Activated T-cell treated with anti-CD3 and anti-CD28 coated beads for 24 hours (primary cell): Measurements from ENCODE around the gene DENND1A.
"Not testable (repeated sequence)": the region's sequence is repeated elsewhere in the genome, so short reads cannot be mapped to it uniquely, and the experiment has no call there.

Source experiments
- DNase-seq: peaks from one replicate; pipeline ENCODE4 v3.0.0-alpha.2; 2020; ENCODE audit warnings: low read depth

Gene DENND1A

GRCh38 chr9:123654218-123654993 is 275.5 kb downstream of the DENND1A start:
- DNase-seq: no peak

DNA sequence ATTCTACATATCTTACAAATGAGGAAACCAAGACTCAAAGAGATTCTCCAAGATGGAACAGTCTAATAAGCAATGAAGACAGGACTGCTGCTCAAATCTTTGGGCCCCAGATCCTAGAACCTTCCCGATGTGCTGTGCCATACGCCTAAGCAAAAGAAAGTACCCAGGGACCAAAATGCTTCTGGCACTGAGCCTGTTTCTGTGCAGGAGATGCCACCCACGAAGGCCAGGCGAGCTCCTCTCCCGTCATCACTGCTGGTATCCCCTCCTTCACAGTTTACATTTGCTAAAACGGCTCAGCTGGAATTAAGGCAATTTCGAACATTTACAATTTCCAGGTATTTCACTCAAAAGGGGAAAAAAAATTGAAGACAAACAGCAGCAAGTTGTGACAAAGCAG is 277.5 kb downstream of the DENND1A start:
- no peak for DNase-seq

- DNase-seq: no peak
These were observed 278.1 kb downstream of the DENND1A start for GRCh38 chr9:123651871-123652270.

DNA sequence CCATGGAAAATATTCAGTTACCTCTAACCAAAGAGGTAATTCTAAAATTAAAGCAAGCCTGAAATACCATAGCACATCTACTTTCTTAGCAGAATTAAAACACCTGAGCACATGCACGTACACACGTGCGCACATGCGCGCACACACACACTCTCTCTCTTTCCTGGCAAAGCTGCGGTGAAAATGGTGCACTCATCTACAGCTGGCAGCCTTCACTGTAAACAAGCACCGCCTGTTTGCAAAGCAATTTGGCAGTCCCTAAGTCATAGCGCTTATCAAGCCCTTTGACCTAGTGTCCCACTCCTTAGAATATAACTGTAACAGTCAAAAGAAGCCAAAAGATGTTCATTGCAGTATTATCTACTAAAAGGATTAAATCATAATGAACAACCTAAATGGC is 278.7 kb downstream of the DENND1A start:
- DNase-seq: no peak

- DNase-seq: no peak
These were observed 280.0 kb downstream of the DENND1A start for GRCh38 chr9:123649909-123650308.

GRCh38 chr9:123647145-123647544 is 282.8 kb downstream of the DENND1A start:
- no peak for DNase-seq

- no peak for DNase-seq
These were observed 284.2 kb downstream of the DENND1A start for GRCh38 chr9:123645762-123646161.

- no peak for DNase-seq
These were observed 284.8 kb downstream of the DENND1A start for GRCh38 chr9:123645126-123645525.

GRCh38 chr9:123643518-123643917 is 286.4 kb downstream of the DENND1A start:
- no peak for DNase-seq

GRCh38 chr9:123642291-123643278 is 287.3 kb downstream of the DENND1A start:
- no peak for DNase-seq

DNA sequence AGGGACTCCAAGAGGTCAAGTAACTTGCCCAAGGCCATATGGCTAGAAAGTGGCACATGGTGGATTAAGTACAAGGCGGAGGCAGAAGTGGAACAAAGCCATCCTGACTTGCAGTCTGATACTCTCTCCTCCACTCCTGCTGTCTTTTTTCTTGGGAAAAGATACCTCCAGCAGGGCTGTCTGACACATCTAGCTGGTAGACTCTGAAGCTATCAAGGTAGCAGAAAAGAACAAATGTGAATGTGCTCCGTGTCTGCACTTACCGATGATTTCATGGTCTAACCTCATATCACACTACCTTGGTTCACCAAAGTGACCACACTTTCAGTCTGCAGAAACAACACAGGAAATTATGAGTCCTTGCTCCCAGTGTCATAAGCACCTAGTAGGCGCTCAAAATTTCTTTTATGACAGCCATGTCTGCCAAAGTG is 289.1 kb downstream of the DENND1A start:
- DNase-seq: peak; percentile 3

- DNase-seq: no peak
These were observed 290.2 kb downstream of the DENND1A start for GRCh38 chr9:123639743-123640142.

- DNase-seq: peak; percentile 4
These were observed 291.8 kb downstream of the DENND1A start for GRCh38 chr9:123637945-123638634.

DNA sequence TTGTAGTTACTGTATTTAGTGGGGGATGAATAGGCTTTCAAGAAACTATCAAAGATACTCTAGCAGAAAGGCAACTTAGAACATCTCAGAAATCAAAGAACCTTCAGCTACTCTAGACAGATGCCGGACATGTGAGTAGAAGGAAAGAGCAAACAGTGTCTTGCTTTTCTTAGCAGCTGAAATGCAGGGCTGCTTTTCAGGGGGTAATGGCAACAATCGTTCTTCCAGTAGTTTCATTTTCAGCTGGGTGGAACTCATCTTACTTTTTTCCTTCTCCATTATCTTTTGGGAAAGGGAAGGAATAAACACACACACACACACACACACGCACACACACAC is 292.4 kb downstream of the DENND1A start:
- no peak for DNase-seq

- not testable (repeated sequence) for DNase-seq
These were observed 293.1 kb downstream of the DENND1A start for GRCh38 chr9:123636805-123637204.

- no peak for DNase-seq
These were observed 298.1 kb downstream of the DENND1A start for GRCh38 chr9:123631862-123632261.

GRCh38 chr9:123630233-123630632 is 299.7 kb downstream of the DENND1A start:
- DNase-seq: no peak

- no peak for DNase-seq
These were observed 300.4 kb downstream of the DENND1A start for GRCh38 chr9:123629531-123629930.

DNA sequence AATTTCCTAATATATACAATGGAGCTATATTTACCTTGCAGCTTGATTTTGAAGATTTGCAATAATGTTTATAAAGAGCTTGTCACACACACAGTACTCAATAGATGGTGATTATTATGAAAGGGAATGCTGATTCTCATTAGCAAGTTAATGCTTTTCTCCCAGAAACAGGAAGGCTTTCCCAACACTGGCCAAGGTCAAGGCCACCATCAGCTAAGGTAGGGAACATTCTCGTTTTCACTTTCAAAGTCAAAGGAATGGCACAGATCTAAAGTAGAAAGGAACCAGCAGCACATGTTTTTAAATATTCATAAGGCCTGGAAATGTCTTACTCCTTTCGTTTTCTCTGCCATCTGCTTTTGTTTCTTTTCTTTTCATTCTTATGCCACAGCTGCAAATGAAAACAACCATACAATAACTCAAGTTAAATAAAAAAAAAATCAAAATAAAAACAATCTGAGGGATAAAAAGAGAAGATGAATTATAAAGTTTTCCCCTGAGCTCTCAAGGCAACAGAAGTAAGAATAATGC is 307.1 kb downstream of the DENND1A start:
- DNase-seq: no peak

DNA sequence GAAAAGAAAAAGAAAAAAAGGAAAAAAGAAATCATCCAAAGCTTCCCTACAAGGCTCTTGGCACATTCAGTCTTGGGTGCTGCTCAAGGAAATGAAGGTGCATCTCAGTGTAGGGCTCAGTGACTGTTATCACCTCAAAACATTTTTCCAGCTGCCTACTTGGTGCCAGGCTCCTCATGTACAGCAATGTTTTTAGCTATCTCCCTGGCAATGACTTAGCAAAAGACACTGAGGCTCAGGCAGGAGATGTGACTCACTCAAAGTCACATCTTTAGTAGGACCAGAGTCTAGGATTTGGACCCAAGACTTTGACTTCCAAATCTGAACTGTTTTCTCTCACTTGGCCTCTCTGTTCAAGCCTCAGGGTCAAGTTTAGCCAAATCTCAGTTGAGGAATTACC is 309.7 kb downstream of the DENND1A start:
- DNase-seq: no peak

DNA sequence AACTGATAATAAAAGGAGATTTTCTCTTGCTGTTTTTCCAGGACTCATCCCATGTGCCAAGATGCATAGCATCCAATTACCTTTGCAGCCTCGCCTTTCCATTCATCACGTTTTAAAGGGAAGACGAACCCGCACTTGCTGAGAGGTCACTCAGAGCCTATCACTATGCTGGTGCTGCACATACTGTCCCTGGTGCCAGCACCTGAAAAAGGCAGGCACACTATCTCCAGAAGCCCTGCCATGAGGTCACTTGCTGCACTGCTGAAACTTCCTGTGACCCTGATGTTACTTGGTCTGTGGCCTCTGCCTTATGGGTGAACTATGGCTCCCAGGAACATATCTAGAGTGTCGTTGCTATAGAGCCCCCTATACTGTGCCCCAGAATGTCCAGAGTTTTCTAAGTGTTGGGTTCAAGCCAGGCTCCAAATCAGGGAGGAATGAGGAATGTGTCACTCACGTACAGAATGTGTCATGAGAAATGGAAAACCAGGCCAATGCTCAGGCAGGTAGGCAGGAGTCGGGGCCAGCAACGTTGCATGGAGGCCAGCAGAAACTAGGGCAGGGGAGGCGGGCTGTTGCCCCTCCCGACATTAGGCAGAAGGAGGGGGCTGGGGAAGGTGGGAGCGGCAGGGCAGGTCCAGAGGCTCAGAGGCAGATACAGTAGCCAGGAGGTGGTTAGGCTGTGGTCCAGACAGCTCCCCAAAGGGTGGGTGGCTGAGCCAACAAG is 311.8 kb downstream of the DENND1A start:
- no peak for DNase-seq

DNA sequence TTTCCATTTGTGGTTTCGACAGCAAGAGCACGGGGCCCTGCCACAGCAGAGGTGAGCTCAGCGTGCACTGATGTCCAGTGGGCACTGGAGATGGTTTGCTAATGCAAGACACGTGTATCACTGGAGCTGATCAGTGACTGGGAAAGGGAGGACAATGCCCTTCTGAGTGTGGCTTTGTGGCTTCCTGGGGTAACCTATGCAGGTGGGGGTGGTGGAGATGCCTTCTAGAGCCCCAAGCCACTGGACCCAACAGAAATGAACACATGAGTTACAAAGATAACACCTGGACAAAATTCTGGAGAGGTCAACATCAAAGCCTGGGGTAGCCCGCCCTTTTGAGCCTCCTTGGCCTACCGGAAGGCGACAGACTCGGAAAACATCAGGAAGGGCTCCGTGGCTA is 312.6 kb downstream of the DENND1A start:
- DNase-seq: no peak
